Retina (tissue), 1 donor: ENCODE results near the gene PRR15L.

Source experiments
- DNase-seq: peaks from one replicate; pipeline ENCODE4 v3.0.0-alpha.2; 2016

PRR15L gene

DNA sequence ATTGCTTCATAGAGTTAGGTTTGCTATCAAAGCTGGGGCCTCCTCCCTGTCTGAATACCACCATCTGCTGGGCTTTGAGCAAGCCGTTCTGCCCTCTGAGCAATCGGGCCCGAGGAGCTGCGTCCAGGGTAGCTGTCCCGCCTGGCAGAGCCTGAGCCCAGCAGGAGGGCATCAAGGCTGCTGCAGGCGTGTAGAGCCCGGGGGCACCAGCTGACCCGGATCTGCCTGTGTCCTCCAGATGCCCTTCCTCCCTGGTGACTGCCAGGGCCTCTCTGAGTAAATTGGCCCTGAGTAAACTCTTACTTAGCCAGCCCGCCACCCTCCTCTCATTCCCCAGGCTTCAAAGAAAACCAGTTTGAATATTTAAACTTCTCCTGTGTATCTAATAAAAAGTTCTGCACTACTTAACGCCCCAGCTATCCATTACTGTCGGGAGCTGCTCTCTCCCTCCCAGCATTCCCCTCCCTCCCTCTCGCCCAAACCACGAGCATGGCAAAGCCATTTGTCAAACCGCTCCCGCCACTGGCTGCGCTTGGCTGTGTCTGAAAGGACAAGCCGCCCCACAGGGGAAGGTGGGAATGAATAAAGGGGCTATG is 29.7 kb upstream of the PRR15L start:
- peak; percentile 86 for DNase-seq

DNA sequence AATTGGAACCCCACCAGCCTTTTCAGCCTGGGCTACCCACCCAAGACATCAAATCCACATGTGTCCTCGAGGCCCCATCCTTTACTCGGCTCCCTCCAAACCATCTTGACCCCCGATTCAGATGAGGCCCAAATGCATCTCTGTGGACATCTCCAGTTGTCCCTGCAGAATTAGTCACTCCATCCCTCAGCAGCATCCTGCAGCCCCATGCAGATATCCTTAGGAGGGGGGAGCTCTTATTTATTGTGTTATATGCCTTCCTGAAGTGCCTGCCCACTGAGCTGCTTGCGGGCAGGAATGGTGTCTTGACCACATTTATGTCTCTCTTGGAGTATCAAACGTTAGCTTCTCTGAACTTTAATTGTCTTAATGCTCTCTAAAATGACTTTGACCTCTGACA is 28.8 kb upstream of the PRR15L start:
- DNase-seq = no peak

DNA sequence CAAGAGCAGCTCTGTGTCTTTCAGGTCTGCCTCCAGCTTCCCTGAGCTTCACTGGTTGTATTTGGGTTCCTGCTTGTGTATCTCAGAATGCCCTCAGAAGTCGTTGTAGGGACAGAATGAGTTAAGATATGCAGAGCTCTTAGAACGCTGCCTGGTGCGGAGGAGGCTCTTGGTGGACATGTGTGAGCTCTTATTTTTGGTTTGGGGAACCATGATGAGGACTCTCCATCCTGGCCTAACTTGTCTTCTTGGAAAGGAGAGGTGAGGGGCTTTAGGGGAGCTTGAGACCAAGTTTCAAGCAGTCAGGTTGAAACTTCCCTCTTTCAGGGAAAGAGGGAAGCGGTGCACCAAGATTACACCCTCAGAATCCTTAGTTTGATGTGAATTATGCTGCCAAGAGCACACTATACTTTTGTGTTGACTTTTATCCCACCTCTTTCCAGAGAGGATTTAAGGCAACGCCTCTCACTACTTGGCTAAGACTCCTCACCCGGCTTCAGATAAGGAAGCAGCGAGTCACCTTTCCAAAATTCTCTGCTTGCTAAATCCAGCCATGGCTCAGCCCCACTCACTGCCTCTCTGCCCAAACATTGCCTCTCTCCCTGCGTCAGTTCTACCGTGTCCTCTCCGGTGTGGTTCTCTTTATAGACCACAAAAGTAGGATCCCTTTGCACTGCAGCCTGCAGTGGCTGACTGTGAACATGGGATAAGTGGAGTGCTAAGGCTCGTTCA is 26.0 kb upstream of the PRR15L start:
- no peak for DNase-seq

DNA sequence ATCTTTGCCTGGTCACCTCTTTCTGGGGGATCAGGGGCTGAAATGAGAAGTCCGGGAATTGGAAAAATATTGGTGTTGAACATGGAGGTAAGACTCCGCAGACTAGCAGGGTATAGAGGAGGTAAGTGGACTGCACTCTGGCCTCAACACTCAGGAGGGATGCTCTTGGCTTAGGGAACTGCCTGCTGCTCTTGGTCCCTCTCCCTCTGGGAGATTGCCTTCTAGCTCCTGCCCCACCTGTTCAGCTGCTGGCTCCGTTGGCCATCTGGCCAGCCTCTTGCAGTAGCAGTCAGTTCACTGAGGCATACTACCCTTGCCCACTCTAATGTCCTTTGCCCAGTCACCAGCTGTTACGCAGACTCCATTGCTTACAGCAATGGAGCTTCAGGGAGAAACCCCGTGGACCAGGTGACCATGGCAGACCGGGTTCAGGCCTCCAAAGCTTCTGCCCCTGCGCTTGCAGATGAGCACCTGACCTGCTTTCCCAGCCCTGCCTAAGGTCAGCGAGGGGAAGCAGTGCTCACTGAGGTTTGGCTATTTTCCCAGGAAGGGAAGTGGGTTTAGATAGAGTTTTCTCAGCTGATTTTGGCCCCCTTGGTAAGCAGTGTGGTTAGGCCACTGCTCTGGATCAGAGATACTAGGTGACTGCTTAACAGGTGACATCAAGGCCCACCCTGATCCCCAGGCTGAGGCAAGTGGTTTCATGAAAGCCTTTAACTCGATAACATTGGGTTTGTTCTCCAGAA is 25.1 kb upstream of the PRR15L start:
- DNase-seq = no peak

DNA sequence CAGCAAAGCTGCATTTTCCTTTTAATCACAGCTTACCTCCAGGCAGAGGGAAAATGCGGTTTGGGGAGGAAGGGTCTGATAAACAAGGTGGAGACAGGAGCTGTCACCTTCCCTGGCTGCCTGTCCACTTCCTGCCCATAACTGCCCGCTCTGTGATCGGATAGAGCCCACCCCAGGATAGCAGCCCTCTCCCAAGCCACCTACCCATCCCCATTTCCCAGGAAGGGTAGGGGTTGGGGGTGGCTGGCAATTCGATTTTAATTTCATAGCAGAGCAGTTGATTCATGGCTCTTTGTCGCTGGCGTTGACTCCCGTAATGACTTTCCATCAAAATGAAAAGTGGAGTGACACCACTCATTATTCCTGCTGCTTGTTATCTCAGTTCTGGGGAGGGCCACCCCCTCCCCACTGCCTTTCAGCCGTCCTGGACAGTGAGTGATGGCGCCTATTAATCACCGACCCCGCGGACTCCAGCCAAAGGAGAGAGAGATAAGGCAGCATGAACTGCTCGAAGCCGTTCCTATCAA is 24.5 kb upstream of the PRR15L start:
- DNase-seq = no peak

DNA sequence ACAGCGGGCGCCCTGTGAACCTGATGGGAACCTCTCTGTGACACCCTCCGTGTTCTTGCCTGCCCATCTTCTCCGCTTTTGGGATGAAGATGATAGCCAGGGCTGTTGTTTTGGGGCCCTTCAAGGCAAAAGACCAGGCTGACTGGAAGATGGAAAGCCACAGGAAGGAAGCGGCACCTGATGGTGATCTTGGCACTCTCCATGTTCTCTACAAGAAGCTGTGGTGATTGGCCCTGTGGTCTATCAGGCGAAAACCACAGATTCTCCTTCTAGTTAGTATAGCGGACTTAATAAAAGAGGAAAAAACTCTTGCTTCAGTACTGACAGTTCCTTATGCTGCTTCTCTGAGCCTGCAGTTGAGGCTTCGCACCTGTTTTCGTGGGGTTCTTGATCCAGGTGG is 23.8 kb upstream of the PRR15L start:
- DNase-seq = no peak

DNA sequence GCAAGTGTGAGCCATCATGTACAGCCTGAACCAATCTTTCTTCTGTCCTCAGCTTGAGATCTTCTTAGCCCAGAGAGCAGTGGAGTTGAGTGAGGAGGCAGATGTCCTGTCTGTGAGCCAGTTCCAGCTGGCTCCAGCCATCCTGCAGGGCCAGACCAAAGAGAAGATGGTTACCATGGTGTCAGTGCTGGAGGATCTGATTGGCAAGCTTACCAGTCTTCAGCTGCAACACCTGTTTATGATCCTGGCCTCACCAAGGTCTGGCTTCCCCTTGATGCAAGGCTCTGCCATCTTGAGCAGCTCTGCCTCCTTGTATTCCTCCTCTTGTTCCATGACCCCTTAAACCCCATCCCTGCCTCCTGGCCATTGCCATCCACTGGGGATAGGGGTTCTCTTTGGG is 22.9 kb upstream of the PRR15L start:
- no peak for DNase-seq

DNA sequence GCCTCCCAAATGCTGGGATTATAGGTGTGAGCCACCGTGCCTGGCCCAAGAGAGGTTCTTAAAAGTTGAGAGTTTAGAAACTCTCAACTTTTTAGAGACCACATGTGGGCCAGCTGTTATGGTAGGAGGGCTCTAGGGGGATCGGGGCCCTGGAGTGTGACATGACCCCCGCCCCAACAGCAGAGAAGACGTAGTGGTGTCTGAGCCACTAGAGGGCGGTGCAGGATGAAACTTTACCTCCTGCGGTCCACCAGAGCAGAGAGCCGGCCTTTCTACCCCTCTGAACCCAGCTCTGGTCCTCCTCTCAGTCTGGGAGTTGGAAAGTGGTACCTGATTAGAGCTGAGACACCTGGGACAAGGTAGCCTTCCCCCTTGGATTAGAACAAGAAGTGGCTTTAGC is 20.6 kb upstream of the PRR15L start:
- DNase-seq = peak; percentile 81

DNA sequence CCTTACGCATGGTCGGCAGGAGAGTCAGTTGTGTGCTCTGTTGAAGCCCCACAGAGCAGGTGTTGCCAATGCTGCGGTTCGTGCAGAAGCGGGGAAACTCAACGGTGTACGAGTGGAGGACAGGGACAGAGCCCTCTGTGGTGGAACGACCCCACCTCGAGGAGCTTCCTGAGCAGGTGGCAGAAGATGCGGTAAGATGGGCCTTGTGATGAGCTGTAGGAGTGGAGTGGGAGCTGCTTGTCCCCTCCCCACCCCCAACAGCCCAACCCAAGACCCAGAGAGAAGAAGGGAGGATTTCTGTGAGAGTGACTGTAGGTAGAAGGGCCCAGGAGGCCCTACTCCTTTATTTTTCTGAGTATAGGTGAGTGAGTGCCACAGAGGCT is 18.1 kb upstream of the PRR15L start:
- DNase-seq = no peak

DNA sequence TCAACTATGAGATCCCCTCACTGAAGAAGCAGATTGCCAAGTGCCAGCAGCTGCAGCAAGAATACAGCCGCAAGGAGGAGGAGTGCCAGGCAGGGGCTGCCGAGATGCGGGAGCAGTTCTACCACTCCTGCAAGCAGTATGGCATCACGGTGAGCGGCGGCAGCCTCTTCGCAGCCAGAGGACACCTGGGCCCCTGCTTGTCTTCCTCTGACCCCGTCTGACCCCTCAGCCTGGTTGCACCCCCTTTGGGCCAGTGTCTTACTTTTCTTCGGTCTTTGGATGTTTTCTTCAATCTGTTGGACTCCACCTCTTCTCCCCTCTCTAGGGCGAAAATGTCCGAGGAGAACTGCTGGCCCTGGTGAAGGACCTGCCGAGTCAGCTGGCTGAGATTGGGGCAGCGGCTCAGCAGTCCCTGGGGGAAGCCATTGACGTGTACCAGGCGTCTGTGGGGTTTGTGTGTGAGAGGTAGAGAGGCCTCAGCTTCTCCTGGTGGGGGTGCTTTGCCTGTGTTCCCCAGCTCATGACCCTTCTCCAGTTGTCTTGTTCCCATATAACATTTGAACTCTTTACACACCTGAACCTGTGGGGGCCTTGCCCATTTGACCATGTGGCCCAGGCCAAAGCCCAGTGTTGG is 17.6 kb upstream of the PRR15L start:
- no peak for DNase-seq

DNA sequence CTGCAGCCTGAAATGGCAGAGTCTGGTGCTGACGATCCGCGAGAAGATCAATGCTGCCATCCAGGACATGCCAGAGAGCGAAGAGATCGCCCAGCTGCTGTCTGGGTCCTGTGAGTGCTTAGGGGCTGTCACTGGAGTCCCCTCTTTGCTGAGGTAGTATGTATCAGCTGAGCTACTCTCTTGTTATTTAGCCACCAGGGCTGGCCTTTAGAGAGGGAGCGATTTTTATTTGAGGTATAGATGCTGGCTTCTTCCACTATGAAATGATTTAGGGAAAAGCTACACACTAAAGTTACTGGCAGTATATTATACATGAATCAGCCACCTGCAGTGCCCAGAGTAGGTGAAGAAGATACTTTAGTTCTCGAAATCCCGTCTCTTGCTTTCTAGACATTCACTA is 15.9 kb upstream of the PRR15L start:
- DNase-seq = no peak

DNA sequence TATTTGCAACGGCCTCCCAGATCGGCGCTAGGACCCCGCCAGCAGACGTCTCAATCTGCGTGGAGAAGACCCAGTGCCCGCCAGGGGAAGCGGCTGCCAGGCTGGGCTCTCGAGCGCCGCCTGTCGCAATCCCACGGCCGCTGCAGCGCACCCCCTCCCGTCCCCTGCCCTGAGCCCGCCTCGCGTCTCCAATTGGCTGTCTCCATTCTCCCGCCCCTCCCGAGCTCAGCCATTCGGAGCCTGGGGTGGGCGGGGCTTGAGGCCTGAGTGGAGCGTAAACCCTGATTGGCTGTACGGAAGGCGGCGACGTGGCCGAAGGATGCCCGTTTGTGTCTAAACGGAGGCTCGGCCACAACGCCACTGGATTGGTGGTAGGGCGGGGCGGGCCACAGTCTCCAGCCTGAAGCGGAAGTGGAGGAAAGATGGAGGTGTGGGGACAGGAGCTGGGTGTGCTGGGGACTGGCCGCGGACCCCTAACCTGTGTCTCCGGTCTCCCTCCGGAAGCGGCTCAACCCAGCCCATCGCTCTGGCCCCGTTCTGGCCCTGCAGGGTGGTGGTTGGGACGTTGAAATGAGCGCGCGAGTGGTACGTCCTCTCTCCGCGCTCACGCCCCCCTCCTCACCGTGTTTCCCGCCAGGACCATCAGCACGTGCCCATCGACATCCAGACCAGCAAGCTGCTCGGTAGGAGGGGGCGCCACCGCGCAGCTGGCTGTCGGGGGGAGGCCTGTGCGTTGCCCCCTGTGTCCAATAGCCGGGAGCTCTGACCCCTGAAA is 13.2 kb upstream of the PRR15L start, which contains the start of gene CDK5RAP3:
Gene CDK5RAP3 (plus strand): TSS at position 389 of the 775 bp plus-strand sequence. CDS start 34 bp downstream, at position 423.
- peak; percentile 99 for DNase-seq

DNA sequence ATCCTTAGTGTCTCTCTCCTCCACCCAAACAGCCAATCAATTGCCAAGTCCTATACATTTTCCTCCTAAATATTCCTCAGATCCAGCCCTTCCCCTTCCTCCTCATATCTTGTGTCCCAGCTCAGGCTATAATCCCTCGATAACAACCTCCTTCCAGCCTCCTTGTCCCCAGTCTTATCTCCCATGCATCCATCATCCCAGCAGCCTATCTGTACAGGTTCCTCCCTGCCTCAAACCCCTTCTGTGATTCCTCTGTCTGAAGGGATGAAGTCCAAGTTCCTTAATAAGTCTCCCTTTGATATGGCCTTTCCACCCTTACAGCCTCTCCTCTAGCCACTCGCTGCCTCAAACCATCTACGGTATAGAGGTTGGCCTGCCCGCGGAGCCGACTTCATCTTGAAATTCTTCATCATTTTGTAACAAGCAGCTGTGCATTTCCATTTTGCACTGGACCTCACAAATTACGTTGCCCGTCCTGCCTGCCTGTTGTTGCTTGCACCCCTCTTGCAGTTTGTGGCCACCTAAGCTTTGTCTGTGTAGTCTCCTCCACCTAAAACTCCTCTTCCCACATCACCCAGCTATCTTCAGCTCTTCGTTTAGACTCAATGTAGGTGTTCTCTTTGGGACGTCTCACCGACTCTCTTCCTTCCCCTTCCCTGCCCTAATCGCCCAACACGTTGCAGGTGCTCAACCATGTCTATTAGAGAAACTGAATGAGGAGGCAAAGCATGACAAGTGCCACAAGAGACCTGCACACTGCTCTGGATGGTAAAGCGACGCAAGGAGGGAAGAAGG is 12.4 kb upstream of the PRR15L start:
- DNase-seq = no peak

DNA sequence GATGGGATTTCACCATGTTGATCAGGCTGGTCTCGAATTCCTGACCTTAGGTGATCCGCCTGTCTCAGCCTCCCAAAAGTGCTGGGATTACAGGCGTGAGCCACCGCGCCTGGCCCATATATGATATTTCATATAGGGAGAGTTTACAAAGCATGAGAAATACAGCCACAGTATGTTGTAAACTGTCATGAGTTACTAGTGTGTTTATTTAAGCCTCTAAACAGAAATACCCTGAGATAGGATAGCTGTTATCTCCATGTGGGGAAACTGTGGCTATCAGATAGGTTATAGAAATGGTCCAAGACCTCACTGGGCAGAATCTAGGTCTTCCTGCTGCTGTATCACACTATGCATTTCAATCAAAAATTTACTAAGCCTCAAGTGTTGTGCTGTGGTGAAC is 11.2 kb upstream of the PRR15L start:
- no peak for DNase-seq

DNA sequence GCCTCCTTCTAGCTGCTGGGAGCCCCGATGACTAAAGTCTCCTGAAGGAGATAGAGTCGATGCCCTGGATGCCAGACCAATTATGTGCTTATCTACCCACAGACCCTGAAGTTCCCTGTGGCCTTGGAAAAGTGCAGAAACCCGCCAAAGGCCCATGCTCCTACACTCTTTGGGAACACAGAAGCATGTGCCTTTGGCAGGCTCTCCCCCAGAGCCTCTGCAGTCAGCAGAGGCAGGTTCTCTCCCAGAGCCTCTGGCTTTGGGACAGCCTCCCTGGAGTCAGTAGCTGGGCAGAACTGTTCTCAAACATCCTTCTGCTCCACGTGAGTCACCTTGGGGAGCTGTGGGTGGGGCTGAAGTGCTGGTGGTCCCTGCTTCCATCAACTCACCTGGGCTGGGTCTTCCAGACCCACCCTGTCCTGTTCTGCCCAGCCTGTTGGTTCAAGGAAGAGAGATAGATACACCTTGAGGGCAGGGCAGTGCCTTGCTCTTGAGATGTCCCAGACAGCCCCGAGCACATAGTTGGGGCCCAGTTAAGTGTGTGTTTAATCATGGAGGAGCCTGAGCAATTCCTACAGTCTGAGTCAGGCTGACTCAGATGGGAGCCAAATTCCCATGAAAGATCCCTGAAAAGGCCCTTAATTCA is 10.0 kb upstream of the PRR15L start:
- no peak for DNase-seq

DNA sequence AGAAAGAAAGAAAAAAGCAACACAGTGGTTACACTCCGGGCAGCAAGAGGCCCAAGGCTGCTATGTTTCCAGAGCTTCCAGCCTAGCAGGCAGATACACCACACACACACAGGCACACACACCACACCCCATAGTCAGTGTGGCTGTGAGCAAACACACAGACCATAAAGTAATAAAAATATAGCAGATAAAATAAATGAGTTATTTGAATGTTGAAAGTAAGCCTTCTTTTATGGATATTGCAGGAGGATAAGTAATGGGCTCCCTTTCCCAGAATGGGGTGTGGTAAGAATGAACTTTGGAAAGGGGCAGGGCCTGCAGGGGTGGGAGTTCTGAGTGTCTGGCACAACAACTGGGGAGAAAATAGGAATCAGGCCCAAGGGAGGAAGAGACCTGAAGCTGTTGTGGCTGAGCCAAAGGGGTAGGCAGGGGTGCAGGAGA is 8.4 kb upstream of the PRR15L start:
- DNase-seq = no peak

DNA sequence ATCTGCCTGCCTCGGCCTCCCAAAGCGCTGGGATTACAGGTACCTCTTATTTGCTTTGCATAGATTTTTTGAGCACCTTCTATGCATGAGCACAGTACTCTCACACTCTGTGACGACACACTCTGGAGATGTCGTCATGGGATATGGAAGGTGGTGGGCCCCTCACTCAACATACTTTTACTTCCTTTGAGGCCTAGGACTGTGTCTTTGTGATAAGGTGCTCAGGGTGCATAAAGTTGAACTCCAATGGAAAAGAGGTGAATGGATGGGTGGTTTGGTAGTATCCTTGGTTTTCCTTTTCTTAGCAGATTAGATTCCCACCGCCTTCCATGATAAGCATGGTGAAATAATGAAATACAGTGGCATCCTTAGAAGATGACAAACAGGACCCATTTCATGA is 7.2 kb upstream of the PRR15L start:
- no peak for DNase-seq

DNA sequence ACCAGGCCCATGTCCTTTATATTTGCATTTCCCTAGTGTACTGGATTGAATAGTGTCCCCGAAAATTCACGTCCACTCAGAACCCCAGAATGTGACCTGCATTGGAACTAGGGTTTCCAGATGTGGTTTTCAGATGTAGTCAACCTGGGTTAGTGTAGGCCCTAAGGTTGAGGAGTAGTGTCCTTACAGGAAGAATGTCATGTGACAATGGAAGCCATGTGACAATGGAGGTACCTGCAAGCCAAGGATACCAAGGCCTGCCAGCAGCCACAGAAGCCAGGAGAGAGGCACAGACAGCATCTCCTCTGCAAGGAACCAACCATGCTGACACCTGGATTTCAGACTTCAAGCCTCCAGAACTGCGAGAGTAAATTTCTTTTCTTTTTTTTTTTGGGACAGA is 5.2 kb upstream of the PRR15L start:
- DNase-seq = no peak

DNA sequence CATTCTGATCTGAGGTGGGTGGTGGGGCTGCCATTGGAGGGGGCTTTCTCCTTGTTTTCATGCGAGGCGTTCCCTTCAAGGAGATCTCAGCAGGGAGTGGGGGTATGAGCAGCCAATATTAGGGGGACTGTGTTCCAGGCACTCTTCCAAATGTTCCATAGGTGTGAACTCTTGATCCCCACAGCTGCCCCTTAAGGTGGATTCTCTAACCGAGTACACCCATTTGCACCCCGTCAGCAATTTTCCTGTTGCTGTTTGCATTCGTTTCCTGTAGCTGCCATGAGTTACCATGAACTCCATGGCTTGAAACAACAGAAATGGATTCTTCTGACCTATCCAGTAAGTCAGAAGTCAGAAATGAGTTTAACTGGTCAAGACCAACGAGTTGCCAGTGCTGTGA is 3.7 kb upstream of the PRR15L start:
- no peak for DNase-seq

DNA sequence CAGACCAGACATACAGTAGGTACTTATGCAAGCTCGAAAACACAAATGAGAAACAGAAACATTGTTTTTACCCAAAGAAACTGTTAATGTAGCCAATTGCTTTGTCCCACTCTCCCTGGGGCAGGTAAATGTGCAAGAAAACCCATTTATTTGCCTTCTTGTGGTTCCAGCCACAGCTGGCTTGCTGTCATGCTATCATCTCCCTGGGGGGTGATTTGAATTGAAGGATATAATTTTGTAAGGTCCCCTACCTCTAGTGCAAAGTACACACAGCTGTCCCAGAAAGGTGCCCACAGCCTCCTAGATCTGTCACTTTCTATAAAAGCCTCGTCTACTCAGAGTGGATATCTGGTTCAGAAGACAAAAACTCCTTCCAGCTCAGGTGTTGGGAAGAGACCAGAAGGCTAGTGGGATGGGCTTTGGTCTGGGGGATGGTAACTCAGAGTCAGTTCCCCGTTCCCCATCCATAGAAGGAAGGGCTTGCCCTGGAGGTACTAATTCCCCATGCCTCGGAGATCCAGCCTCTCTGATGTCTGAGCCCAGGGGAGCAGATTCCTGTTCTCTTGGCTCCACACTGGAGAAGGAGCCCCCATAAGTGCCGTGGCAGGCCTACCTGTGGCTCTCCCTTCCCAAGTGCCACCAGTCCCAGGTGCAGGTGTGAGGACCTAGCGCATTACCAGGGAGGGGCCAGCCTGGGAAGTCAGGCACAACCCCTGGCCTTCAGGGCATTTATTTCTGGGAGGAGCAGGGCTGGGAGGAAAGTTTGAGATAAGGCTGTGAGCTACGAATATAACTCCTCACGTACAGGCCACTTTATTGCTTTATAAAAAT is 2.4 kb upstream of the PRR15L start:
- no peak for DNase-seq
